Measurements from ENCODE around the gene PTRHD1. TPM values are rescaled to one million over a fixed set of nuclear protein-coding genes. Genes with fewer than 3 reads are reported as not detected.

PTRHD1 gene
- total and polyA plus RNA-seq, 2 donors from 2014 or later: 21.7 to 56.4 TPM

- Histone ChIP-seq H3K4me1 (ENCODE audit: control insufficient read depth in 2 of 3, insufficient read depth in 2 of 3, low read depth in 1 of 3, low read length in 3 of 3) (no peaks in the 10 kb centered on the region), H3K27ac (ENCODE audit: low read depth in 2 of 2, low read length in 2 of 2) (no peak overlapping the region), H3K9me3 (ENCODE audit: control insufficient read depth in 2 of 3, insufficient read depth in 1 of 3, low read length in 3 of 3) (no peaks in the 10 kb centered on the region), H3K9ac (ENCODE audit: low read length in 3 of 3) (no peak overlapping the region), H3K36me3 (ENCODE audit: control insufficient read depth in 2 of 3, insufficient read depth in 3 of 3, low read length in 3 of 3) (peaks cover 12 to 27% (median 20%) of the 10 kb centered on the region in 3 donors), H3K27me3 (ENCODE audit: control insufficient read depth, insufficient read depth, low read length) (no peaks in the 10 kb centered on the region), H3K4me3 (ENCODE audit: low read length in 3 of 3) (no peak overlapping the region)
- intact Hi-C loops (cut with DNase I): no loop called here
- no peak for FAIRE-seq
- no peak for TF ChIP-seq CTCF (IDR thresholded peaks at IDR 0.05; ENCODE audit: borderline replicate concordance, extremely low read depth, insufficient read depth)
- DNase-seq: no peak
These were observed 30.7 kb downstream of the PTRHD1 start for GRCh38 chr2:24762518-24762917.

DNA sequence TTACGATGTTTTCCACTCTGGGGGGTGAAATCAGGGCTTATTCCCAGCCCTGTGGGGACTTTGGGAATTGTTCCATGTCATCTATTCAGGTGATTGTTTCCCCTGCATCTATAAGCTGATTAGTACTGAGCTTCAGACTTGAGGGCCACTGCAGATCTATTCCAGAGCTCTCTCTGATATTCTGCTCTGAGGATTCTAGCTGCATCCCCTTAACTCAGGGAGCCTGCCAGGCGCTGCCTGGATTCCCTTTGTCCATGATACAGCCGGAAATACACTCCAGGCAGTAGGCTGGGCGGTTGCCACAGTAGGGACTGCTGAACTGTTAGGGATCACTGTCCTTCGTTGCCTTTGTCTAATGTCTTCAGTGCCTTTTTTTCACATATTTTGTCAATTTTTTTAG lies 31.3 kb downstream of the PTRHD1 start:
- Histone ChIP-seq H3K27me3 (ENCODE audit: control insufficient read depth, insufficient read depth, low read length) (no peaks in the 10 kb centered on the region), H3K4me3 (ENCODE audit: low read length in 3 of 3) (no peak overlapping the region), H3K36me3 (ENCODE audit: control insufficient read depth in 2 of 3, insufficient read depth in 3 of 3, low read length in 3 of 3) (peaks cover 12 to 29% (median 20%) of the 10 kb centered on the region in 3 donors), H3K9me3 (ENCODE audit: control insufficient read depth in 2 of 3, insufficient read depth in 1 of 3, low read length in 3 of 3) (no peaks in the 10 kb centered on the region), H3K4me1 (ENCODE audit: control insufficient read depth in 2 of 3, insufficient read depth in 2 of 3, low read depth in 1 of 3, low read length in 3 of 3) (no peaks in the 10 kb centered on the region), H3K27ac (ENCODE audit: low read depth in 2 of 2, low read length in 2 of 2) (no peak overlapping the region), H3K9ac (ENCODE audit: low read length in 3 of 3) (no peak overlapping the region)
- no peak for TF ChIP-seq CTCF (IDR thresholded peaks at IDR 0.05; ENCODE audit: borderline replicate concordance, extremely low read depth, insufficient read depth)
- FAIRE-seq (no peak), DNase-seq (no peak)
- intact Hi-C loops (cut with DNase I): no loop called here

DNA sequence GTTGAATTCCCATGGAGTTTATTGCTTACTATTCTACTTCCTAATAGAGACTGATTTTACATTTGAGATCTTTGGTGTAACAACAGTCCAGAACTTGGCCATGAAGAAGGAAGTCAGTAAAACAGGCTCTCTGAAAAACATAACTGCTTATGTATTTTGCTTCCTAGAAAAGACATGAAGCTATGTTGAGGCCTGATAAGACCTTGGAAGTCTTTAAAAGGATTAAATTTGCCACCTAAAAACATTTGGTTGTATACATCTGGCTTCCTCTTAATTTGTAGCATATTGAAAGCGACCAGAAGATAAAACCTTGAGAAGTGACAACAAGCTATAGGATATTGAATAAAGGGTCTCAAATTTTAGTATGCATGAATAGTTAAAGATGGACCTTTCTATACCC lies 36.4 kb downstream of the PTRHD1 start:
- FAIRE-seq: no peak
- peaks cover 0 to 51% (median 26%) of the 10 kb centered on the region in 3 donors for H3K36me3 ChIP-seq (ENCODE audit: control insufficient read depth in 2 of 3, insufficient read depth in 3 of 3, low read length in 3 of 3)

More for the DNA sequence above, 36.4 kb downstream of the PTRHD1 start:
- H3K9me3 ChIP-seq (ENCODE audit: control insufficient read depth in 2 of 3, insufficient read depth in 1 of 3, low read length in 3 of 3): no peaks in the 10 kb centered on the region
- TF ChIP-seq CTCF (IDR thresholded peaks at IDR 0.05; ENCODE audit: borderline replicate concordance, extremely low read depth, insufficient read depth): no peak
- no peak overlapping the region for H3K4me3 ChIP-seq (ENCODE audit: low read length in 3 of 3)
- intact Hi-C loops (cut with DNase I): no loop called here
- no peak for DNase-seq
- H3K4me1 ChIP-seq (ENCODE audit: control insufficient read depth in 2 of 3, insufficient read depth in 2 of 3, low read depth in 1 of 3, low read length in 3 of 3): no peaks in the 10 kb centered on the region
- H3K27me3 ChIP-seq (ENCODE audit: control insufficient read depth, insufficient read depth, low read length): no peaks in the 10 kb centered on the region
- no peak overlapping the region for H3K9ac ChIP-seq (ENCODE audit: low read length in 3 of 3)
- H3K27ac ChIP-seq (ENCODE audit: low read depth in 2 of 2, low read length in 2 of 2): no peak overlapping the region

Measured in kidney (tissue), 14 donors.